Ureter (tissue), 1 donor: Measurements from ENCODE around the gene PDE11A. TPM values are rescaled to one million over a fixed set of nuclear protein-coding genes. Genes with fewer than 3 reads are reported as not detected.
A peak's percentile ranks its signal among the peaks of the same experiment; 100 is the strongest.

Experiments
- DNase-seq: peaks from one replicate; pipeline ENCODE4 v3.0.0-alpha.2; 2020; ENCODE audit warnings: low spot score
- total RNA-seq: library from RNA; stranded (reverse); gene quantifications from one replicate; pipeline ENCODE4 v1.2.4, GENCODE V29; 2023
- donor health status: DM: yes; HTN: yes; CAD: no.

Gene PDE11A
- total RNA-seq, 1 donor from 2014 or later: 2.2 TPM

DNA sequence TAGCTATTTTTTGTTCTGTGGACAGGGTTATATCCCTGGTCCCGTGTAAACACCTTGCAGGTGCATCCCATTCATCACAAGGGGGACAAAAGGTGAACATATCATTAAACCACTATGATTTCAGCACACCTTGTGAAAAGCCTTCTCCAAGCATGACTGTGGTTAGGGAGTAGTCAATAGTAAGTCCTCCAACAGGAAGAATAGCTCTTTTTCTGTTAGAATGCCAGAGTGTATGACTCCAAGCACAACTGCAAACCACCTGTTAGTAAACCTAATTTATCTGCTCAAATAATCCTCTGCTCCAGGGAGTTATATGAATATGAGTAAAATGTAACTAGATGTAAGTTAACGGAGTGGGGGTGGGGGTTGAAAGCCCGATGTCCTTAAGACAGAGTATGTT, 439.5 kb downstream of the PDE11A start:
- DNase-seq: no peak

DNA sequence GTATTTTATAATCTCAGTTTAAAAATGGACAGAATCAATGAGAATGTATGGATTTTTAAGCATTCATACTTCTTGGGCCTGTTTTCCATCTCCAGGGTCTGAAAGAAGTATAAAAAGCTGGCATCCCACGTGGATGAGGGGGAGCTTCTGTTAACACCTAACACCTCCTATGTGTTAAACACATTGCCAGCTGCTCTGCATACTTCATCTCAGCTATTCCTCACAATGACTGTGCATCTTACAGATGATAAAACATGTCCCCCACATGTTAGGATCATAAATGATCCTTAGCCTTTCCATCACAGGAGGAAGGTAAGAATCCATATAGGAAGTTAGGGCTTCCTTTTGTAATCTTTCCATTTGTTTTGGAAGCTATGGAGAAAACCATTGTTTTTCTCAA, 440.9 kb downstream of the PDE11A start:
- no peak for DNase-seq

DNA sequence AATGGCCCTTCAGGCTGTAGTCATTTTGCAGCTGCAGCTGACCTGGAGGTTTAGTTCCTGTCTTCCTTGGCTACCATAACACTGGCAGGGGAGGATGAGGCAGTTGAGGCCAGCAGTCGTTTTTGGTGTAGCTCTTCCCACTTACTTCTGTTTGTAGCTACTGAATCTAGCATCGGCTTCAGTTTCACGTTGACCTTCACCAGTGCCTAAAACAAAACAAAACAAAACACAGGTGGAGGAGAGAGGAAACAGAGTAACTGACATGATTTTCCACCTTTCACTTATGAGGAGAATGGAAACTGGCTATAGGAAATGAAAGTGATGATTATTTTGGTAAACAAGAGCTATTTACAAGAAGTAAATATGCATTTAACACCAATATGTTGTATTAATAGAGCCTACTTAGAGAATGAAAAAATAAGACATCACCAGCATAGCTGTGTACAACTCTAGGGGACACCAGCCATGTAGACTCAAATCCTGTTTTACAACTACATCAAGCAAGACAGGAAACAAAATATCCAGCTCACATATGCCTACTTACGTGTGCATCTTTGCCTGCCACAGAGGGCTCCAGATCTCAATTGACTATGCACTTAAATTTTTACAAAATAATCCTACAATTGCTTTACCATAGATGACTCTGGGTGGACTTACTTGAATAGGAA, 443.1 kb downstream of the PDE11A start:
- no peak for DNase-seq

DNA sequence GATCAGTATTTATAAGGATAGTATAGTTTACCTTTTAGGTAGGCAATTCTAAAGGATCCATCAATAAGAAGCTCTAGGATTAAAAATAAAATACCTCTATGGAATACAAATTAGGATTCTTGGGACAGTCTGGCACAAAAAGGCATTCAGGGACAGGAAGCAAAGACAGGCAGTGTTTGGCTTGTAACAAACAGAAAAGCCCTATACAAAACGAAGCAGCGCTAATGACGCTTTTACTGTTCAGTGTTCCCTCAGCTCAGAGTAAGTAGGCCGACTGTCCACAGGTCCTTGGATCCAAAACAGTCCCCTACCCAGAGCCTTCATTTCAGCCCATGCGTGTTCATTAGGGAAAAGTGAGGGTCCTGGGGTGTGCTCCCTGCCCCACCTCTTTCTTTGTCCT, 443.7 kb downstream of the PDE11A start:
- no peak for DNase-seq

DNA sequence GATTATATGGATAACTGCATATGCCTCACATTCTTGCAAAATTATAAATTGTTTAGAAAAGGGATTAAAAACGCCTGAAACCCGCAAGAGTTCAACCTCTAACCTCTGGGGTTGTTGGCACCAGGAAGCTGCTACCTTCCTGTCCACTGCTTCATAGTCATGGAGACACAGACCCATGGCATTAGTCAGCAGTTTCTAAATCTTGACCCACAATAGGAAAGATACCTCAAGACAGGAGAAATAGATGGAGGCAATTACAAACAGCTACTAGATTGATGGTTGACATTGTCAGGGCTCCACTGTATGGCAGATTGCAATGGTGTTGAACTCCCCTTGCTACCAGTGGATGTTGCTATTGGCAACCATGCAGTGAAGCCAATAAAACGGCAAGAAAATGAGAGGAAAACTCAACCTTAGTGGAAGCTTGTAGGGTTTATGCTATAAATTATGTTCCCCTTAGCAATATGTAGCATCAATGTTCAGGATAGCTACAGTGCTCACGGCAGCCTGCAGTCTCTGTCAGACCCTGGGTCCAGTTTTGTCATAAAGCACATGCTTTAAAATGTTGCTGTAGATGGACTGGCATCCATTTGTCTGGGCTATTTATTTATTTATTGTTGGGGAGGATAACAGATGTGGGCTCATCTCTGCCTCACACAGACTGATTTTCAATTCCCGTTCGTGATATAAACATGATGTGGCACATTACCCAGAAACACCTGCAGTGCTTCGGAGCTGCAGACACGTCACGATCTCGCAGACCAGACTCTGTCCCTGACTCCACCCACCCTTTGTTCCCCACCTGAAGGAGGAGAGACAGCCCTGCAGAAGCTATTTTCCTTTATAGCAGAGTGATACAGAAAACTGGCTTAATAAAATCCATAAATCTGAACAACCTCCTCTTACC, 446.6 kb downstream of the PDE11A start:
- DNase-seq: no peak

DNA sequence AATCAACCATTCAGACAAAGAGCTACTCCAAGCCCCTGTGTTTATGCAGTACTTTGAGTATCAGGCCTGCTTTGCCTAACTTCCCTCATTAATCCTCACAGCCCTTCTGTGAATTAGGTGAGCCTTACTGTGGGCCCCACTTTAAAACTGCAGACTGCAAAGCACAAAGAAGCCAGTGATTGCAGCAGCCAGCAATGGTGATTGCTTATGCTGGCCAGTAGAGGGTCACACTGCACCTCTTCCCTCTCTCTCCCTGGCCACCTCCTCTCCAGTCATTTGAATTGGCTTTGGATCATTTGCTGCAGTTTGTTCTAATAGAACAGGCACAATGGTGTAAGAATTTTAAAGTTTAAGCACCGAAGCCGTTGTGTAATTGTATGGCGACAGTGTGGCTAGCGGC, 450.1 kb downstream of the PDE11A start:
- DNase-seq: no peak

DNA sequence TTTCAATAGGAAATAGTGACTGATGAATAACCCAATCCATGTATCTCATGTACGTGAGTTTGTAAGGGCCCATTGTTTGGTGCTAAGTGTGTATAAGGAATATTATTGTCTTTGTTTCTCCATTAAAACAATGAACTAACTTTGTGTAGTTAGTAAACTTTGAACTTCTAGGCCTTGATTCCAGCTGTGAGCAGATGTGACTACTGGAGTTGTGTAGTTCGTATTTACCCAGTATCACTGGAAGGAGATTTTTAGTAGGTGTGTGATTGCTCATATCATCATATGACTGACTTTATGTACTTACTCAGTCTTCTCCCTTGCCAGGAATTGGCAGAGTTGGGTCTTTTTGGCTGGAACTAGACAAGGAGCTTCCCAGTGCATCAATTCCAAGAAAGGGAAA, 452.6 kb downstream of the PDE11A start:
- DNase-seq: no peak

DNA sequence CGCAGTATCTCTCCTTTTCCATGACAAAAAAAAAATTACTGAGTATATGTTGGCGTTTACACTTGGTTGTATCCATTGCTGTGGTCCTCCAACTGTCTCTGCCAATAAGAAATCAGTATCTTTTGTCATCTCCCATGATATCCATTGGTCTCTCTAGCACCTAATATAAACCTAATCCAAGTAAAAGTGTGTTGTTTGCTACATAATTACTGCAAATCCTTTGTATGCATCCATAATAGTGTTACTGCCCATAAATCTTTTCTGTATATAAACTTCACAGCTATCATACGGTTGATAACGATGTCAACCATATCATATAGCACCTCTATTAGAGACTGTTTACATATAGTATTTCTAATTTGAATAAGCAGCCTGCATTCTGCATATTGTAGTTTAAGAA, 453.1 kb downstream of the PDE11A start:
- no peak for DNase-seq

DNA sequence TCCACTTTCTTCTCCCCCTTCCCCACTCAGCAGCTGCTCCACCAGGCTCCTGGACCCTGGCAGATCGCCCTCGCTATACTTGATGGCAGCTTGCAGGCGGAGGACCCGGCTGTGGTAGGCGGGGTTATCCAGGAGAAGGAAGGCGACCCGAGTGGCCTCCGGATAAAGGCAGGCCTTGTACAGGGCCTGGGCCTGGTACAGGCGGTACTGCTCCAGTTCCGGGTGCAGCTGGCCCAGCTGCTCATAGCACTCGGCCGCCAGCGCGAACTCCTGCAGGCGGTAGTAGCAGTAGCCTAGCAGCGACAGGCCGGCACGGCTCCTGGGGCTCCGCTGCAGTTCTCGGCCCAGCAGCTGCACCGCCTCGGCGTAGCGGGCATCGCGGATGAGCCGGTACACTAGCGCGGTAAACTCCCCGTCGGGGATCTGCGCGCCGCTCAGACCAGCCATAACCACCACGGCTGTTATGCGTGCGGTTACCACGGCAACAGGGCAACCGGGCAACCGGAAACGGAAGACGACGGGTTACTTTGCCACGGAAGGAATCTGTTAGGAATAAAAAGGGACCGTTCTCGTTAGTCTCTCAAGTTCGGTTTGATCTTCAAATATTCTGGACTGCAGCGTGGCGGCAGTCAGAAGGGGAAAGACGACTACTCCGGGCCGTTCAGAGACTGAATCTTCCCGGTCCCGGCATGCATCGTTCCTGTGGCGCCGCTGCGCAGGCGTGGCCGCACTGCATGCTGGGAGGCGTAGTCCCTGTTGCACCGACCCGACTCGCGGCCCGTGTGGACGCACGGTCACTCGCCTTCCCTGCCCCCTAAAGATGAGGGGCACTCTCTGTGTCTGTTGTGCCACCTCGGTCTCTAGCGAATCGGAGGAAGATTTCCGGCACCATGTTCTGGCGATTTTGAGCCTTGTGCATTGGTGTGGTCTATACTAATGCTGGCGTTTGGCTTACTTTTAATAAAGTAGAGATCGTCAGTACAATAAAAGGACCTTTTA, 454.0 kb downstream of the PDE11A start:
- peak; percentile 92 for DNase-seq

DNA sequence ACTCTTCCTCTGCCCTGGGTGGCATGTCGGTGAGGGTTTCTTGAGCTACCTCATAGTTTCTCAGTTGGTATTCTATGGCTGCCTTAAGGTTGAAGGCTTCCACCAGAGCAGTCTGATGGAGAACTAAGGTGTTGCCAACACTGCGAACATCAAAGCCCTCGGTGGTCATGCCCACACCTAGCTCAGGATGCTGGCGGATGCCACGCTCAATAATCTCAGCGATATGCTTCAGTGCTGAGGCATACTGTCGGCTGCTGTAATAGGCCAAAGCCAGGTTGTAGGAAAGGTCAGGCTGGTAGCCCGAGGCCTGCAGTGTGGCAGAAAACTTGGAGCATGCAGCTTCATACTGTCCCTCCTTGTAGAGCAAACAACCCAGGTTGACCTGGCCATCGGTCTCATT, 454.7 kb downstream of the PDE11A start:
- DNase-seq: no peak

DNA sequence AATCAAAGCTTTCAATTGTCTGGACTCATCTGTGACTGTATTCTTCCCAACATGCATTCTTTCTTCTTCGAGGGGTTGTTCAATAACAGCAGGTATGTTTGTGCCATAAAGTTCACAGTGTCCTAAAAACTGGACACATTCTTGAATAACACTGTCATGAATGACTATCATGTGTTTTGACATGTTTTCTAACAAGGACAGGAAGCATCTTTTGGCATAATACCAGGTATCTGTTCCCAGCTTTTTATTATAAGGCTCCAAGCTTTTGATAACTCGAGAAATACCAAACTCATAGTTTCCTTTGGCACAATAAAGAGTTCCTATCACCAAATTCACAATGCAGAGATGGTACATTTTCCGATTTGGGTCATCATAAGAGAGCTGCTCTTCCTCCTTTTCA, 455.8 kb downstream of the PDE11A start:
- no peak for DNase-seq

DNA sequence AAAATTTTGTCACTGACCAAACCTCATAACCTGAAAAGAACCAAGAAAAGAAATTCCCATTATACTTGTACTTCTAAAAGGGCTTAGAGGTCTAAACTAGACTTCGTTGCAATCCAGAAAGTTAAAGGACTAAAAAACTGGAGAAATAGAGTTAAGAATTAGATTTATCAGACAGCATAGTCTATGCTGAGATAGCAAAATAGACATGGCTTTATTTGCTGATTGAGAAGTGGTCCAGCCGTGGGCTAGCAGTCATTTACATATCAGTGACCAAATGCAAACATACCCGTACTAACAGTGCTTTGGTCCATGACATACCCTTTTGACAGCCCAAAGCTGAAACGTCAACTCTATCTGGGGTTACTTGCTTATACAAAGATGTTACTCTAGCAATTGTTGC, 456.5 kb downstream of the PDE11A start:
- no peak for DNase-seq

DNA sequence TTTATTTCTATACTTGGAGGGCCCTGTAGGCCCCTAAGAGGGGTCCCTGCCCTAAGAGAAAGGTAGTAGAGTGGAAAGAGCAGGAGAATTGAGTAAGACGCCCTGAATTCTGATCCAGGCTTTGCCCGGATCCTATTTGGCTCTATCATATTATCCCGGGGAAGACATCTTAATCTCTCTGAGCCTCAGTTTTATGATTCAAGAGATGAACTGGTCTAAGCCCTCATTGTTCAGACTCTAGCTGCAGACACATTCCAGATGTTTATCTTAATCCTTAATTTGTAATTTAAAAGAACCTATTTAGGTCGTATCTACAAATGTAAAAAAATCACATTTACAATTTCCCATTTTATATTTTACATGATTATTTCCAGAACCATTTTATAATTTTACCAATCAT, 459.9 kb downstream of the PDE11A start:
- DNase-seq: no peak

DNA sequence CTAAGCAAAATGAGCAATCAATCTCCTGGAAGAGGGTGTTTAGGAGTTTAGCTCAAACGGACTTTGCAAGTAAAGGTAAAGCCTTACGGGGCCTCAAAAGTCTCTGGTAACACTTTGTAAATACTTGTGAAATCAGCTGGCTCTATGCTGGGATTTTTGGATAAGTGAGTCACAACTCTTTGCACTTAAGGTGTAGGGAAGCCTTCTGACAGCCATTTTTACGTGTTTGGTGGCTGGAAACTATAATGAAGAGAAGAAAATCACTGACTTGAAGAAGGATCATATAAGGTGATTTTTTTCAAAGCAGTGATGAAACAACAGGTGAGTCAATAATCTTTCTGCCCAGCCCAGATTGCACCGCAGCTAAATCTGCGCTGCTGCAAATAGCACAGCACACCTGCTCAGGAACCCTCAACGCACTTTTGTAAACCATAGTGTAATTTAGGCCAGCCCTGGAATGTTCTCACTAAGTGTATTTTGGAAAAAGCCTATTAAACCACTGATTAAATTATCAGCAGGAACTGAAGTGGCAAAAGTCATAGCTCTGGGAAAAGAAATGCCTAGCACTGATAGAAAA, 461.2 kb downstream of the PDE11A start:
- no peak for DNase-seq

DNA sequence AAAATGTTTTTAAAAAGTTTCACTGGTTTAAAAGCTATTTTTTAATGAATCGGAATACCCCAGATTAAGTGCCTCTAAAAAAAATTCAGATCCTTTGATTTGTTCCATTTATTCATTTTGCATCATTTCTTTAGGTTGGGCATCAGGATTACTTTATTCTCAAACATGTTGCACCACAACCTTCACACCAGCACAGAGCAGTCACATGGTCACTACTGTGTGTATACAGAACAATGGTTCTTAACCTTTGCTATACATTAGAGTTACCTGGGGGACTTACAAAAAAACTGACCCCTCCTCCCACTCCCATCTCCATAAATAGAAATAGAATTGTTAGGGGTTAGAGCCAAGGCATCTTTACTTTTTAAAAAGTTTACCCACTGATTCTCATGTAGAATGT, 461.8 kb downstream of the PDE11A start:
- DNase-seq: no peak

DNA sequence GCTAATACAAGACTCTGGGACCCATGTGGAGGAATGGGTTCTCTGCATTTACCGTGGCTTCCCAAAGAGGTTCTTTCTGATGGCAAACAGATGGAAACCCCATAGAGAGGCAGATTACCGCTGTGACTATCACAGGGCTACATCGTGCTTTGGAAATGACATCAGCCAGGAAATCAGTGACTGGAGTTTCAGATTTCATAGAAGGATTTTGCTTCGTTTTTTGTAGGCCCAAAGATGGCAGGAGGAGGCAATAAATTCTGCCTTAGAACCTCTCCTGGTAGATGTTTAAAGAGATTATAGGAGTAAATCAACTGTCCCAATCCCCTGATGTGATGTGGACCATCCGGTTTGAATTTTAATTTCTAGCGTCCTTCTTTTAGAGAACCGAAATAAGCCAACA, 465.9 kb downstream of the PDE11A start:
- no peak for DNase-seq

DNA sequence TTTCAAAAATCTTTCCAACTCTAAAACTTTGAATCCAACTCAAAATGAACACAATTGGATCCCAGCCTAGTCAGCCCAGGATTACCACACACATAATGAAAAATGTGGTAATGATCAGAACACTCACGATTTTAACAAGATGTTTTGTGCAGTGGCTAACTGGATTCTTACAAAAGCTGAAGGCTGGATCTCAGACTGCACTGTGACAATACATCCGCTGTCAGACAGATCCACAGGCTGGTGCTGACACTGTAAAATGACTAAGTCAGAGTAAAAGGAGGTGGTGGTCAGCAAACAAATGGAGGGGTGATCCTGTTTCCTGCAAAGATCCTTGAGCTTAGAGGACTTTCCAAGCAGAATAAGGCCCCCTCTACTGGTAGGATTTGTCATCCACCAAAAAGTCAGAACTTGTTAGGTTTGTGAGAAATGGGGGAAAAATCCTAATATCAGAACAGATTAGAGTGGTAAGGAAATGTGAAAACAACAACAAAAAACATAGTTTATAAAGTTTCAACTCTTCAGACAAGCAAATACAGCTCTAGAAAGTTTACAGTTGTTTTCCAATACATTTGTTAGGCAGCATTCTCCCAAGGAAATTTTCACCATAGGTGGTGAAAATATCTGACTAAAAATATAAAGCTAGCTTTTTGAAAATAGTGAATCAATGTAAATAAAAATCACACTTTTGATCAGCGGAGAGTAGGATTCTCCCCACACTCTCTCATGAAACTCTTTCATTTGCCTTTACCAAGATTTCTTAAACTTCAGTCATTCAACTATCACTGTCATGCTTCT, 468.1 kb downstream of the PDE11A start:
- no peak for DNase-seq

DNA sequence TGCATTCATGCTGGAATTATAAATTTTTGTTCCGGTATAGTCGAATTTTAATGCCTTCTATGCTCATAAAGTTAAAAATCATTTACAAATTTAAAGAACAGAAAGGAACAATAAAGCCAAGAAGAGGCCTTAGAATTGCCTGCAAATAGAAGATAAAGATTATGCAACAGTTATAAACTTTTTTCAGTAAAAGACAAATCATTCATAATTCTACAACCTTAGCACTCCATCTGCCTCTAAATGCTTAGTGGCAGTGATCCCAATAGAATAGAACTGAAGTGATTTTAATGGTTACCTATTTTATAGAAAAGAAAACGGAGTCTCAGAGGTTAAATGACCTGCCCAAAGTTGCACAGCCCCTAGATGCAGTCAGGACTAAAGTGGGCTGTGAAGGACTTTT, 468.8 kb downstream of the PDE11A start:
- DNase-seq: no peak

DNA sequence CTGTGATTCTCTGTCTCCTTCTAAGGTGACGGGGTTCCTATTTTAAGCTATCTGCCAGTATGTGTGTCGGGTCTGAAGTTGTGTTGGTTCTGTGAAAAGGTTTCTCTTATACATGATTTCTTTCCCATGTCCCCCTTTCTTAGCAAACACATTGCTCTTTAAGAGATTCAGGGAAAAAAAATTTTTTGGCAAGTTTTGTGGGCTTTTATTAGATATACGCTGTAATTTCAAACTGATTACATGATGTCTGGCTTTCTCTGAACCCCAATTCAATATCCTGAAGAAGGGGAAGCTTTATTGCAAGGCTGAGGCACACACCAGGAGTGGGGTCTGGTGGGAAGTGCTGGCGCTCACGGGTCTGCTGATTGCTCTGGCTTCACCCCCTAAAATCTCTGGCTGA, 469.4 kb downstream of the PDE11A start:
- no peak for DNase-seq

DNA sequence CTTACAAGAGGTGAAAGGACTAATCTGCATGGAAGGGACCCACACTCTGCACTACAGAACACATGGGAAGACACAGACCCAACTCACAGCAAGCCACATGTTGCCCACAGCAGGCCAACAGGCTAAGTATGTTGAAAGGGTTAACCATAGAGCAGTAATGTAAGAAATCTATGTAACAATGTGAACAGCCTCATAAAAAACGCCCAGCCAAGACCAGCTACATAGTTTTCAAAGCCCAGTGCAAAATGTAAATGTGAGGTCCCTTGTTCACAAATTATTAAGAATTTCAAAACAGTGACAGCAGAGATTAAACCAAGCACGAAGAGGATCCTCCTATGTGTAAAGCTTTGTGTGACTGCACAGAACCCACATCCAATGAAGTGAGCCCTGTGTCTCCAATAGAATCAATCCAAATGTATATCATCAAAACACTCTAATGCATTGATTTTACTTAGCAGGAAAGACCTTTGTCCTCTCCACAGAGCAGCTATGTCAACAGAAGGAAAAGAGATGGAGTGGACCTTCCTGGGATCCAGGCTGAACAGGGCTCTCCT, 469.9 kb downstream of the PDE11A start:
- no peak for DNase-seq

DNA sequence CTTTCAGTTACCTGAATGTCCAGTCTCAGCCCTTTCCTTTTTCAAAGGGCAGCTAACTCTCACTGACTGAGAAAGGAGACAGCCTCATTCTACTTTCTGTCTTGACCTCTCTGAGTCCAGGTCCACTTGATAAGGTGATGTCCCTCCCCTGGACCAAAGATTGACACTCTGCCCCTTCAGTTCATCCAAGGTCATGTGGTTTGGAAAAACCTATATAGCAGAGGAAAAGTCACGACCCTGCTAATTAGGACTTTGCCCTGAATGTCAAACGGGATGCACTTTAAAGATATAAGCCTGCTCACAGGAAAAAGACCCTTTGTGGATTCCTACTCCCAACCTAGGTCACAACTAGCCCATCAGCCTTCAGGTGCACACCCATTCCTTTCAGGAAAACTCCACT, 471.7 kb downstream of the PDE11A start:
- no peak for DNase-seq
